ENCODE measurements around the gene ZYG11A.

- TF ChIP-seq CTCF (IDR thresholded peaks at IDR 0.05) (no peak), EP300 (IDR thresholded peaks at IDR 0.05) (no peak), POLR2A (IDR thresholded peaks at IDR 0.05) (no peak)
Observed at GRCh38 chr1:52943876-52944416, 101.4 kb downstream of the ZYG11A start.
